HL-60 (cell line): ENCODE measurements around the gene HYCC1.

Experiments used
- DNase-seq, 2 experiments: peaks; one replicate each; pipeline ENCODE4 v3.0.0-alpha.2; 2010 to 2020; ENCODE audit warnings: low read depth in 1 of 2, low spot score in 1 of 2
- H3K27ac ChIP-seq: fragments of 250-450 bp; sonication (Bioruptor Pico); replicated peaks from 2 replicates; pipeline ENCODE4 v1.5.1; 2020; ENCODE audit warnings: mild to moderate bottlenecking, moderate library complexity
- H3K27me3 ChIP-seq: fragments of 250-450 bp; sonication (Bioruptor Pico); 2 replicates; pipeline ENCODE4 v1.5.1; 2021; ENCODE audit warnings: mild to moderate bottlenecking, moderate library complexity; ENCODE audit not compliant: insufficient read depth, poor library complexity, severe bottlenecking
- H3K4me3 ChIP-seq: replicated peaks from 2 replicates; pipeline ENCODE4 v1.5.1; 2011; ENCODE audit warnings: mild to moderate bottlenecking, control low read depth, low read length; ENCODE audit not compliant: insufficient read depth
- CTCF ChIP-seq: IDR thresholded peaks from one replicate; pipeline ENCODE4 v1.5.1; 2011; ENCODE audit warnings: low read length, control low read depth, inconsistent platforms; ENCODE audit not compliant: insufficient read depth
- GABPA ChIP-seq: IDR thresholded peaks from 2 replicates; pipeline ENCODE4 v1.6.1; 2012; ENCODE audit warnings: low read depth
- POLR2AphosphoS5 ChIP-seq: IDR thresholded peaks from 2 replicates; pipeline ENCODE4 v1.6.1; 2012; ENCODE audit warnings: low read depth
- REST ChIP-seq: IDR thresholded peaks from 2 replicates; pipeline ENCODE4 v1.6.1; 2012; ENCODE audit warnings: low read depth; ENCODE audit not compliant: insufficient replicate concordance
- SPI1 ChIP-seq: IDR thresholded peaks from 2 replicates; pipeline ENCODE4 v1.6.1; 2012; ENCODE audit warnings: low read depth, mild to moderate bottlenecking, borderline replicate concordance

HYCC1 gene

GRCh38 chr7:23012908-23013714 is 819 bp downstream of the HYCC1 start:
- peak in 1 of 2 experiments; percentile 27 for DNase-seq
- Histone ChIP-seq H3K27ac (peak overlapping the region; percentile 44), H3K27me3 (no peaks in the 10 kb centered on the region), H3K4me3 (peak overlapping the region; percentile 88)
- TF ChIP-seq CTCF = no peak
- TF ChIP-seq REST = no peak
- no peak for TF ChIP-seq POLR2AphosphoS5
- no peak for TF ChIP-seq GABPA
- no peak for TF ChIP-seq SPI1

- DNase-seq = no peak
- Histone ChIP-seq H3K27me3 (no peaks in the 10 kb centered on the region), H3K27ac (no peak overlapping the region), H3K4me3 (no peak overlapping the region)
- TF ChIP-seq SPI1 (no peak), CTCF (no peak), POLR2AphosphoS5 (no peak), GABPA (no peak)
Observed at GRCh38 chr7:23012186-23012585, 1.7 kb downstream of the HYCC1 start.

GRCh38 chr7:23011222-23011924 is 2.6 kb downstream of the HYCC1 start:
- H3K27me3 ChIP-seq = no peaks in the 10 kb centered on the region
- DNase-seq = no peak
- TF ChIP-seq SPI1 (peak; percentile 74; the same call in 1 of the 2 replicates), GABPA (no peak)
- H3K4me3 ChIP-seq = no peak overlapping the region
- no peak overlapping the region for H3K27ac ChIP-seq

GRCh38 chr7:23009303-23009702 is 4.6 kb downstream of the HYCC1 start:
- Histone ChIP-seq H3K4me3 (no peak overlapping the region), H3K27me3 (no peaks in the 10 kb centered on the region), H3K27ac (no peak overlapping the region)
- DNase-seq = no peak
- TF ChIP-seq CTCF (no peak), REST (no peak), SPI1 (0 out of 2 replicates have a peak, but pooled peaks have one; percentile 5), GABPA (no peak)
